ENCODE measurements around the gene CEBPB.

- TF ChIP-seq CTCF (IDR thresholded peaks at IDR 0.05; ENCODE audit: insufficient read depth, low read depth, low read length) (no peak), EZH2 (IDR thresholded peaks at IDR 0.05; ENCODE audit: insufficient read depth, low read length) (no peak)
These were observed 41.2 kb downstream of the CEBPB start for GRCh38 chr20:50231854-50232253.

Data from astrocyte (in vitro differentiated cells and primary cell).